GM12873 (cell line): ENCODE measurements around the gene HIVEP3.

Experiments used
- TF ChIP-seq, protein P1 (sequence below): IDR thresholded peaks from 2 replicates; pipeline ENCODE4 v1.5.1; 2012; ENCODE audit warnings: low read depth, mild to moderate bottlenecking, moderate library complexity, low read length, control low read depth; ENCODE audit not compliant: insufficient read depth; ENCODE audit errors: missing control alignments

Gene HIVEP3

DNA sequence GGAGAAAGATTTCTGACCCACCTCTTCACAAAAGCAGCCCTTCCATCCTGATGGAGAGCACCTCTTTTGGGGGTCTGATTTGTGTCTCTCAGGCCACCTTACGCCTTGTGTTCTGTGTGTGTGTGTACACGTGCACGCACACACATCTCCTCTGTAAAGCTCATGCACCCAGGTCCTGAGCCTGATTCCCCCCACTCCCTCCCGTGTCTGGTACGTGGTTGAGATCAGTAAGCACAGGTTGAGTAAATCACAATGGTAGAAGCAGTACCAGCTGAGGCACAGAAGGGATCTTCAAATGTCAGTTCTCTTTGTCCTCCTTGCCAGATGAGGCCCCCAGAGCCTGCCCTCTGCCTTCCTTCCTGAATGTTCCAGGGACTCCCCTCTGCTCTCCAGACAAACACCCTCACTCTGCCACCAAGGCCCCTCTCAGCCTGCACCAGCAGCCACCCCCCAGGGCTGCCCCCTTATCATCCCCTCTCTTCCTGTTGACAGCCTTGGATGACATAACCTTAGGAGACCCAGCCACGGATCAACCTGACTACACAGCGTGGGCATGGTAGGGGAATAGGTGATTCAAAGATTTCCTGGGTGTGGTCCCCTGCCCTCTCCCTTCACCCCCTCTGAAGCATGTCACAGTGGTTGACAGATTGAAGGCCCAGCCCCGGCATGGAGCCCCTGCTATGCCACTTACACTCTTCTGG, 112.8 kb downstream of the HIVEP3 start:
- TF ChIP-seq, protein P1, sequence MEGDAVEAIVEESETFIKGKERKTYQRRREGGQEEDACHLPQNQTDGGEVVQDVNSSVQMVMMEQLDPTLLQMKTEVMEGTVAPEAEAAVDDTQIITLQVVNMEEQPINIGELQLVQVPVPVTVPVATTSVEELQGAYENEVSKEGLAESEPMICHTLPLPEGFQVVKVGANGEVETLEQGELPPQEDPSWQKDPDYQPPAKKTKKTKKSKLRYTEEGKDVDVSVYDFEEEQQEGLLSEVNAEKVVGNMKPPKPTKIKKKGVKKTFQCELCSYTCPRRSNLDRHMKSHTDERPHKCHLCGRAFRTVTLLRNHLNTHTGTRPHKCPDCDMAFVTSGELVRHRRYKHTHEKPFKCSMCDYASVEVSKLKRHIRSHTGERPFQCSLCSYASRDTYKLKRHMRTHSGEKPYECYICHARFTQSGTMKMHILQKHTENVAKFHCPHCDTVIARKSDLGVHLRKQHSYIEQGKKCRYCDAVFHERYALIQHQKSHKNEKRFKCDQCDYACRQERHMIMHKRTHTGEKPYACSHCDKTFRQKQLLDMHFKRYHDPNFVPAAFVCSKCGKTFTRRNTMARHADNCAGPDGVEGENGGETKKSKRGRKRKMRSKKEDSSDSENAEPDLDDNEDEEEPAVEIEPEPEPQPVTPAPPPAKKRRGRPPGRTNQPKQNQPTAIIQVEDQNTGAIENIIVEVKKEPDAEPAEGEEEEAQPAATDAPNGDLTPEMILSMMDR: no peak

DNA sequence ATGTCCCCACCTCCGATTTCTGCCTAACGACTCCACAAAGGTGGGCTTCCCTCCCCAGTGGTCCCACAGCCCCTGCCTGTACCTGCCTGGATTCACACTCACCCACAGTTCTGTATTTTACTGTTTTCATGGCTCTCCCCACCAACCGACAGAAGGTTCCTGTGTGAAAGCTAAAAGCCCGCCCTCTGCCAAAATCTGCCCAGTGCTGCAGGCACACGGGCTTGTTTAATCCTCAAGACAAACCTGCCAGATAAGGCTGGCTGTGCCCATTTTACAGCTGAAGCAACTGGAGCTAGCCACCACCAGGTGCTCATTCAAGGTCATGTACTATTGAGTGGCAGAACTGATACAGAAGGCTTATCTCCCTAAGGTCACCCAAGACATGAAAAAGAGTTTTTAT, 114.5 kb downstream of the HIVEP3 start:
- TF ChIP-seq, protein P1: peak; percentile 7

DNA sequence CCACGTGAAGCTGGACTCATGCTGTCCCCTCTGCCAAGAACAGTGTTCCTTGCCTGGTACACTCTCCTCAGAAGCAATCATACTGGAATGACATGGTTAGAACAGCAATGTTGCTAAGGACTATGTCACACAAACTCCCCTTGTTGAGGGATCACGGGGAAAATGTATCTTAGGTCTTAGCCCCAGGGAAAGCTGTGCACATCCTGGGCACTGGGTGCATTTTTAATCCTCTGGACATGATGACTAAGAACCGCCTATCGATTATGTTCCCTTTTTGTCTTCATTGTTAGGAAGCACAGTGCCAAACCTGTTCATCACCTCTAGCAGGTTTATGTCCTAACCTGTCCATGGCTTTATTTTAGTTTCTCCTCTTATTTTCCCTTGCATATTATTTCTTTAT, 115.1 kb downstream of the HIVEP3 start:
- TF ChIP-seq, protein P1: no peak

DNA sequence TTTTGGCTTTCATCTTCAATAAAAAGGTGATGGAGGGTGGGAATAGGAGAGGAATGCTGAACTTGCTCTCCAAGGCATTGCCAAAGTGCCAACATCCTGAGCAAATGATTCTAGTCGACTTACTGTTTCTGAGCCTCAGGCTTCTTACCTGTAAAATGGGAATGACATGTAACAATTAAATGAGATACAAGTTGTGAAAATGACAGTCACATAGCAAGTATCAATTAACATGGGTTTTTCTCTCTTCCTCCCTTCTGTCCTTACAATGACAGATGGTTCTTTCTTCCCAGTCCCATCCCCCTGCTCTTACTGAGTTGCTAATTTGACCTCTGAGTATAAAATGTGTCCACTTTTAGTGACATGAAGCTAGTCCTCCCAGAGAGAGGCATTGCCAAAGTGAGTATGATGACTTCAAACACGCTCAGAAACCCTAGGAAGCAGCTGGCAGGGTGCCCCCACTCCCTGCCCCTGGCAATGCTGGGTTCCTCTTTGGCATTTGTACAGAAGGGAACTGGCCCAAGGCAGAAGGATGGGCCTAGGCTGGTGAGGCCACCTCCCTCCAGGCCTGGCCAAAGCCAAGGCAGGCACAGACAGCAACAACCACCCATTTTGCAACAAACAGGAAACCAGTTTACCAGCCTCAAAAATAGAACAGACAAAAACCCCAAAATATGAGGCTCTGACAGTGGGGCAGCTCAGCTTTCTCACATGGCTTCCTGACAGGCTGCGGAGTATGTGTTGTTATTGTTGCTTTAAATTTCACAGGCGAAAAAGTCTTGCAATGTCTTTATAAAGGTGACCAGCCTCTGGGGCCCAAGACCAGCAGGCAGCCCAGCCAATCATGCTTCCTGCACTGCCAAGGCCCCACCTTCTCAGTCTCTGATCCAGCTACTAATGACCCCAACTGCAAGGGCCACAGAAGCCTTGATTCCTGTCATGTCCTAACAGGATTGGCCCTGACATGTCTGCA, 115.9 kb downstream of the HIVEP3 start:
- TF ChIP-seq, protein P1: no peak

DNA sequence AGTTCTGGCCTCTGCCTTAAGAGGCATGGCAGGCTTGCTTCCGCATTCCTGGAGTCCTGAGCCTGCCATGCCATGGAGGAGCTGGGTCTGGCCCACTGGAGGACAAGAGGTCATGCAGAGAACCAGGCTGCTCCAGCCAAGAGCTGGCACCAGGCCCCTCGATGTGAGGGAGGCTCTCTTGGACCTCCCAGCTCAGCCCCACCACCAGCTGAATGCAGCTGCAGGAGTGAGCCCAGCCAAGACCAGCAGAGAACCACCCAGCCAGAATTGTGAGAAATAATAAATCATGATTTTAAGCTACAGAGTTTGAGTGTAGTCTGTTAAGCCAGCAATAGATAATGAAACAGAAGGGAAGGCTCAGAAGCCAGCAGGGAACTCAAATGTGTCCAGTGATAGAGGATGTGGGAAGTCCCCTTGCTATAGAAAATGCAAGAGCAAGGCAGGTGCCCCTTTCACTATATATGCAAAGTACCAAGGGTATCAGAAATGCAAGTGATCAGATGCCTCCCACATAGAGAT, 118.4 kb downstream of the HIVEP3 start:
- TF ChIP-seq, protein P1: no peak

DNA sequence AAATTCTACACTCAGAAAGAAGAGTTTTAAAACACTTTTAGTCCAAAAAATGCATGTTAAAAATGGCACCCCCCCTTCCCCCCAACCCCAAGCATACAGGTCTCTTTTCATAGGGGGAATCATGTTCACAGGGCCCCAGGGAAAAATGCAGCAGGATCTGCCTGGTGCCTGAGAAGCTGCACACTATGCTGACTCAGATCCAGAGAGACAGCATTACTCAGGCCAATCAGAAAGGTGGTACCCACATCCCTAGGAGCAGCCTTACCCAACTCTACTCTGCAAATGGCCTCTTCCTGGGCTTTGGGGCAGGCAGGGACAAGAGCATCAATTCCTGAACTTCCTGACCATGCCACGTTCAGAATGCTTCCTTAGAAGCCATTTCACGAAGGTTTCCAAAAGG, 119.0 kb downstream of the HIVEP3 start:
- TF ChIP-seq, protein P1: no peak

DNA sequence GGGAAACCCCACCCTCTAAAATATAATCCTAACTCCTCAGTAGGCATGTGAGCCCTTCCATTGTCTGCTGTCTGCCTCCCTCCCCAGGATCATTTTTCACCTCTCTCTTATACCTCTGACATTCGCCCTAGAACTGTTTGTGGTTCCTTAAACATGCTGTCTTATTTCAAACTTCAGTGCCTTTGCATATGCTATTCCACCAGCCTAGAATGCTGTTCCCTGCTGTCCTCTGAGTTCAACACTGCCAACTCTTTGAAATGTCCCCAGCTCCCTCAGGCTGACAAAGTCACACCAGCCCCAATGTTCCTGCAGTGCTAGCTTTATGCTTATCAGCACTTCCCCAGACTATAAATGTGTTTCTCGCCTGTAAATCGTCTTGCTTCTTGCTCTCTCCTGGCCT, 119.5 kb downstream of the HIVEP3 start:
- TF ChIP-seq, protein P1: no peak
